GM21528 (cell line): ENCODE data around the gene P4HA2.

Experiments
- ATAC-seq: cut with Tn5 transposase; IDR thresholded peaks from one replicate; pipeline ENCODE4 v1.9.1; 2021; ENCODE audit warnings: mild to moderate bottlenecking, moderate library complexity; ENCODE audit not compliant: unreplicated experiment, low FRiP score

Gene P4HA2

GRCh38 chr5:132265336-132266030, 37.8 kb upstream of the P4HA2 start:
- ATAC-seq, result no peak

DNA sequence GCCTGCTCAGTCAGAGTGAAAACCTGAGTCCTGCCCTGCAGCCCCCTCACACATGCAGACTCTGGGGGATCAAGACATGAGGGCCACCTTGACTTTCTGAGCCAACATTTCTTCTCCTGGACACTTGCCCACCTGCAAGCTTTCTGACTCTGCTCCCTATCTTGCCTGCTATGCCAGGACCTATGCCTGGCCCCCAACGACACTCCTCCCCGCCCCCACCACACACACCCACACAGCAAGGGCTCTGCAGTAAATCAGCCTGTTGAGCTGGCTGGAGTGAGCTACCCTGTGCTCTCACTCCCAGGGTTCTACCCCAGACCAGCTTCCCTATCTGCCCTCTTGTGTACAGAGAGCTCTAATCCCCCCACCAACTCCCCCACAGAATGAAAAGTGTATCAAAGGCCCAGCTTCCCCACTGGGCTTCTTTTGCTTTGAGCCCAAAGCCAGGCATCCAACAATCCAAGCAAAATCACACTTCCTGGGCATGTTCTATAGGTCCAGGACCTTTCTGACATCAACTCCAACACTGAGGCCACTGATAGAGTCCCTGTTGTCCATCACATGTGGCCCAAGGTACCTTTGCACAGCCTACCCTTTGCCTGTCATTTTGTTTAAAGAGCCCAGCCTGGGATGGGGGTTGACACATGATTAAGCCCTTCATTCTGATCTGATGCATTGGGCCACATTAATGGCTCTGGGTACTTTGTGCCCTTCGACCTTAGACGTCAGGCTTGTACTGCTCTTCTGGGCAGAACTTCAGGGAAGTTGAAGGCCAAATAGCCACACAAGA, 37.1 kb upstream of the P4HA2 start:
- ATAC-seq, result no peak

DNA sequence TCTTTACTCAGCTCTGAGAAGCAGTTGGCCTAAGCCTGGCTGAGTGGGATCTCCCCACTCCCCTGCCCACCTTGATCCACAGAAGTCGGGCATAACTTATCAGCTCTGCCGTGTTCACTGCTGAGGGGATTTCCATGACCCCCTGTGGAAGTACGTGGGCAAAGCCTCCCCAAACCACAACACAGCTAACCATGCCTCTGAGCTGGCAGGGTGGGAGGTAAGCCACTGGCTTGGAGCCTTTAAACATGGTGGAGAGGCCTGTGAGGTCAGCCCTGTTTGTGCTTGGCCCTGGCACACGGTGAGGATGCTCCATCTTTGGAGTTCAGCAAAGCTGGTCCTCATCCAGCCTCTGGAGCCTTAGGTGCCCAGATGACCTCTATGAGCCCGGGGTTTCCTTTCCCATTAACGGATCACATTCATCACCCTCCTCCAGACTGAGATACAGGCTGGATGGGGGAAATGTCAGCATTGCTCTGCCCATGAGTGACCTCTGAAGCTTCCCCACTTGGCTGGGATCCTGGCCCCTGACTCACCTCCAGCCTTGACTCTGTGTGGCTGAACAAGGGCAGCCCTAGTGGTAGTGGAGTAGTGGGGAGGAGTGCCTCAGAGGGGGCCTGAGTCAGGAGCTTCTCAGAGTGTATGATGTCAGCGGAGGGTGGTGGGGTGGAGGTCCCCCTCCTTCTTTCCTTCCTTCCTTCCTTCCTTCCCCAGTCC, 36.1 kb upstream of the P4HA2 start:
- ATAC-seq, result no peak

DNA sequence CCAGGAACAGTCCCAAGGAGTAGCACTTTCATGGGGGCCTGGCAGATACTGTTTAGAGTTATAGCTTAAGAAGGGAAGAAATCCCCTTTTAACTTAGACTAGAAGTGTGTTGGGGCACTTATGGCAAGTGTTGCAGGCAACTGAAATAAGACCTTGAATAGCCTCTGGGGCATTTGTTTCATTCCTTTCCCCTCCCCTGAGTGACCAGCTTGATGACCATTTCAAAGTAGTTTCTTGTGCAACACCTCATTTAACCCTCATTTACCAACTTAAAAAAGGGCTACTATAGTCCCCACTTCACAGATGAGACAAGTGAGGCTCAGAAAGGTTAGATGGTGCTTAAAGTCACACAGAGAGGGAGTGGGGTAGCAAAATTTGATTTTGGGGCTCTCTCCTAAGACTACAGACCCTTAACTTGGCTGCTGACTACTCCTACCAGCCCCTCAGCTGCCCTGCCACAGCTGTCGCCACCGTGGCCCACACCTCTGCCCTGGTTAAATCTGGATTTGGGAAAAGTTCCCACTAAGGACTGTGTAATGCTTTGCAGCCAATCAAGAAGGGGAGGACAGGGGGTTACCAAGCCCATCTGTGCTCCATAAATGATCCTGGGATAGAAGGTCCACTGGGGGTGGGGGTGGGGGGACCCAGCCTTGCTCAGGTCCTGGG, 35.4 kb upstream of the P4HA2 start:
- ATAC-seq, result no peak

GRCh38 chr5:132261881-132262845, 34.5 kb upstream of the P4HA2 start:
- ATAC-seq, result no peak

GRCh38 chr5:132260714-132261551, 33.3 kb upstream of the P4HA2 start:
- ATAC-seq, result no peak

- no peak for ATAC-seq
Observed at GRCh38 chr5:132260051-132260450, 32.4 kb upstream of the P4HA2 start.

- ATAC-seq, result no peak
Observed at GRCh38 chr5:132259069-132259851, 31.6 kb upstream of the P4HA2 start.

DNA sequence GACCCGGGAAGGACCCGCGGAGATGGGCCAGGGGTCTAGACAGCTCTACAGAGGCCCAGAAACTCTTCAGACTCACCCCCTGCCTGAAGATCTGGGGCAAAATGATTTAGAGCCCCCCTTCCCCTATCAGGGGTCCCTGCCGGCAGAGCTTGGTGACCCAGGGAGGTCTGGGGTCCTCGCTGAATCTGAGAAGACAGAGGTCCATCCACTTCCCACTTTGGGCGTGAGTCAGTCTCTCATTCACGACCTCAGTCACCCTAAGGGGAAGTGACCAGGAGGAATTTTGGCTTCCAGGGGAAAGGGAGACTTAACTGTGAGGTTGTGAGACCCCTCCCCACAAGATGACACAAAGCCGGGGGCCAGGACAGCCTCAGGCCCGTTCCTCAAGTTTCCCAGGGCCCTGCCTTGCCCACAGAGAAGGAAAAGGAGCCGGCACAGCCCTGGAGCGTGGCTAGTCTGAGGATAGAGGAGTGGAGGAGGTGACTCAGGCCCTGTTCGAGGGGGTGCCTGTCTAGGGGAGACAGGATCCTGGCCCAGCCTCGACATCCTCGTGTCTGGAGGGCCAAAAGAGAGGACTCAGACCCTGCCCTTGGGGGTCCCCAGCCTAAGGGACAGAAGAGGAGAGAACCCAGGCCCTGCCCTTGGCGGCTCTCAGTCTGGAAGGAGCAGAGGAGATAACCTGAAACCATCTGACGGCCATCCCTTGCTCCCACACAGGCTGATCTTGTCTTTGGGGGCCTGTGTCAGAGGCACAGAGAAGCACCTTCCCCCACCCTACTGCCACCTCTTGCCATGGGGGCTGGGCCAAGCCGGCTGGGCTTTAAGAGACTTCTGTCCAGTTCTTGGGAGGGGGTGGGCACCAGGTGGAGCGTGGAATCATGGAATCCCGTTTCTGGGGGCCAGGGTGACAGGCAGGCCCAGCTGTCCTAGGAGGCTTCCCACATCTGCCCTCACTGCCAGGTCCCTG, 30.7 kb upstream of the P4HA2 start:
- no peak for ATAC-seq

- ATAC-seq, result no peak
Observed at GRCh38 chr5:132257131-132258101, 29.8 kb upstream of the P4HA2 start, which contains the start of gene PDLIM4. Gene PDLIM4, plus strand, starts transcription at chr5:132257696. Its CDS starts 39 bp downstream, at chr5:132257735.

GRCh38 chr5:132256783-132257130, 29.1 kb upstream of the P4HA2 start:
- ATAC-seq, result no peak

- no peak for ATAC-seq
Observed at GRCh38 chr5:132256086-132256782, 28.6 kb upstream of the P4HA2 start.

DNA sequence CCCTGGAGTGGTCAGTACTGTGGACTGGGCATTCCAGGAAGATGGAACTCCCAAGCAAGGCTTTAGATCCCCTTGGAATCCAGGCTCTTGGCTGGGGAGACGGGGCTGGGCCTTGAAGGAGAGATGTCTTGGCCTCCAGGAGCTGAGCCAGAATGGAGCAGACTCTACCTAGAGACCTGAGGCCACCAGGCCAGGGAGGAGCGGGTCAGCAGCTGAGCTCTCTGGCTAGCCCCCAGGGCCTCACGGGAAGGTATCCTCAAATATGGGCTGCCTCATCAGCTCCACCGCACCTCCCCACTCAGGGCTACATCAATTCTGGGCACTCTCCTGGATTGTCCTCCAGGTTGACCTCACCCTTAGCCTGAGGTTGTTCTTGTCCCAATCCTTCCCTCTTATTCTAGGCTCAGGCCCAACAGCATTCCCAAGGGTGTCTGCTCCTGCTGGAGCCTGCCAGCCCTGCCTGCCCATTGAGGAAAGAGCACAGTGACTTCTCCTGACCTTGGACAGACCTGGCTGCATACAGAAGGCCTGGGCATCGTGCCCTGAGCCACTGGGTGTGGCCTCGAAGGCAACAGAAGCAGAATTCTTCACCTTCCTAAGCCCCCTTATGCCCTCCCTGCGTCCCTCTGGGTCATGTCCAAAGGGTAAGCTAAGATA, 26.8 kb upstream of the P4HA2 start:
- ATAC-seq, result no peak

- no peak for ATAC-seq
Observed at GRCh38 chr5:132253452-132254320, 26.0 kb upstream of the P4HA2 start.
